SK-N-MC (cell line): ENCODE data around the gene TEX14.

ENCODE experiments used
- EZH2 ChIP-seq: fragments of 200-600 bp; sonication (generic); IDR thresholded peaks from one replicate; pipeline ENCODE4 v1.6.1; 2017; ENCODE audit warnings: antibody characterized with exemption
- FOXP2 ChIP-seq: optimal IDR thresholded peaks from 2 replicates; pipeline ENCODE3; 2011; ENCODE audit warnings: mild to moderate bottlenecking, moderate library complexity; ENCODE audit not compliant: insufficient read depth; ENCODE audit errors: extremely low read length, control extremely low read depth
- POLR2AphosphoS5 ChIP-seq: IDR thresholded peaks from 2 replicates; pipeline ENCODE4 v1.6.1; 2012; ENCODE audit warnings: mild to moderate bottlenecking, low read depth, low read length, borderline replicate concordance

- TF ChIP-seq POLR2AphosphoS5 (no peak), EZH2 (no peak), FOXP2 (no peak)
These were observed 152.1 kb downstream of the TEX14 start for GRCh38 chr17:58539698-58540097.
